HepG2 (cell line): ENCODE measurements around the gene TFAP2E. TPM values are rescaled to one million over a fixed set of nuclear protein-coding genes. Genes with fewer than 3 reads are reported as not detected.

ENCODE experiments used
- AGO2 ChIP-seq: fragments of 200-400 bp; formaldehyde crosslinking; optimal IDR thresholded peaks from 2 replicates; pipeline ENCODE3; 2017; ENCODE audit warnings: mild to moderate bottlenecking, low read depth, low read length, moderate library complexity
- NFIC ChIP-seq: IDR thresholded peaks from 2 replicates; pipeline ENCODE4 v1.6.1; 2012; ENCODE audit warnings: mild to moderate bottlenecking, low read length, inconsistent platforms
- RELA ChIP-seq: sonication (generic); formaldehyde crosslinking; IDR thresholded peaks from 2 replicates; pipeline ENCODE4 v1.4.0; 2020; ENCODE audit warnings: missing genetic modification reagents
- RXRB ChIP-seq: IDR thresholded peaks from 2 replicates; pipeline ENCODE4 v1.6.1; 2016; ENCODE audit warnings: borderline replicate concordance, missing genetic modification reagents, missing compliant biosample characterization
- ZFY ChIP-seq: sonication (generic); formaldehyde crosslinking; IDR thresholded peaks from 2 replicates; pipeline ENCODE4 v1.4.0; 2020; ENCODE audit warnings: missing genetic modification reagents
- ZHX2 ChIP-seq, 2 experiments: sonication (generic) in 1 of 2; formaldehyde crosslinking in 1 of 2; IDR thresholded peaks; 2 replicates each; pipeline versions ENCODE4 v1.6.1 to v1.9.0; 2014 to 2022; ENCODE audit warnings: antibody characterized with exemption in 1 of 2, borderline replicate concordance in 1 of 2, inconsistent platforms in 1 of 2, low read depth in 1 of 2, missing genetic modification reagents in 1 of 2
- ZNF263 ChIP-seq: sonication (generic); formaldehyde crosslinking; IDR thresholded peaks from 2 replicates; pipeline ENCODE4 v1.4.0; 2020; ENCODE audit warnings: missing genetic modification reagents
- ZNF484 ChIP-seq: sonication (generic); formaldehyde crosslinking; IDR thresholded peaks from 2 replicates; pipeline ENCODE4 v1.5.1; 2020; ENCODE audit warnings: mild to moderate bottlenecking, low read depth, missing genetic modification reagents, borderline replicate concordance
- ZNF674 ChIP-seq: sonication (generic); formaldehyde crosslinking; IDR thresholded peaks from 2 replicates; pipeline ENCODE4 v1.5.0; 2020; ENCODE audit warnings: low read depth, mild to moderate bottlenecking, missing genetic modification reagents
- ZNF777 ChIP-seq: sonication (generic); formaldehyde crosslinking; IDR thresholded peaks from 2 replicates; pipeline ENCODE4 v1.4.0; 2020; ENCODE audit warnings: missing genetic modification reagents
- polyA plus RNA-seq, 8 experiments: library from polyadenylated mRNA; depleted of rRNA in 3 of 8; stranded (reverse) in 7 of 8; unstranded in 1 of 8; fragments of >200 nt; fragmentation: Illumina TruSeq in 4 of 8; extraction: Trizol in 4 of 8; gene quantifications; 2 replicates each; pipeline versions ENCODE4 v1.2.1 to v1.2.3, GENCODE V29; 2011 to 2016; ENCODE audit warnings: low read depth in 4 of 8, missing spikeins in 1 of 8, mixed read lengths in 1 of 8; ENCODE audit not compliant: insufficient read depth in 1 of 8
- total RNA-seq, 5 experiments: library from RNA; depleted of rRNA; stranded (reverse); fragments of >200 nt; fragmentation: Illumina TruSeq; extraction: Trizol; gene quantifications; 2 replicates each; pipeline ENCODE4 v1.2.3, GENCODE V29; 2016; ENCODE audit warnings: low read depth in 1 of 5
- TF ChIP-seq, protein P1 (sequence below): sonication (generic); formaldehyde crosslinking; IDR thresholded peaks from 2 replicates; pipeline ENCODE4 v1.8.1; 2023; ENCODE audit warnings: missing genetic modification reagents, mild to moderate bottlenecking, borderline replicate concordance
- TF ChIP-seq, protein P2 (sequence below): IDR thresholded peaks from 2 replicates; pipeline ENCODE4 v1.6.1; 2016; ENCODE audit warnings: mild to moderate bottlenecking
- TF ChIP-seq, protein P3 (sequence below): IDR thresholded peaks from 2 replicates; pipeline ENCODE4 v1.6.1; 2012; ENCODE audit warnings: inconsistent platforms

The TFAP2E gene
- total and polyA plus RNA-seq, 2 of the 13 experiments (the other 11 are each of a cell fraction or from before 2014, with no cell fraction given) = 0.31 to 0.41 TPM

DNA sequence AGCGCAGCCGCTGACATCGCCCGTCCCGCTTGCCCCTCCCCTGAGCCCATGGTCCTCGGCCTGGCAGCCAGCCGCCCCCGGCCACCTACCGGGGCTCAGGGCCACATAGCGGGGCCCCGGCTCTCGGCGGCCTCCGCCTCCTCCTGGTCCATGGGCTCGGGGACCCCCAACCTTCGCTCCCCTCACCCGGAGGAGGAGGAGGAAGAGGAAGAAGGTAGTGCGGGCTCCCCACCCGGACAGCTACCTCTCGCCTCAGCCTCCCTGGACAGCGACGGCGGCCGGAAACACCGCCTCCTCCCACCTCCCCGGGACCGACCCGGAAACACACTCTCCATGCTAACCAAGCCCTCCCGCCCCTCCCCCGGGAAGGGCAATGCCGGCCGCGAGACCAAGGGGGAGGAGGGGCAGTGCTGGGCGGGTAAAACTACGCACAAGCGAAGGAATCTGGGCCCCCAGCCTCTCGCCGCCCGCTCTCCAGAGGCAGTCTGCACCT lies 15.9 kb upstream of the TFAP2E start, which contains the start of gene KIAA0319L (continued):
- TF ChIP-seq ZHX2 (IDR thresholded peaks at IDR 0.05; ENCODE audit: low read depth) = no peak
- no peak for TF ChIP-seq ZHX2 (CRISPR knock-in tag; IDR thresholded peaks at IDR 0.05; ENCODE audit: borderline replicate concordance)
- TF ChIP-seq ZNF674 (CRISPR knock-in tag) = no peak
- TF ChIP-seq RXRB (CRISPR knock-in tag) = no peak
- peak; percentile 88 for TF ChIP-seq ZFY
- no peak for TF ChIP-seq NFIC
- TF ChIP-seq, protein P1, sequence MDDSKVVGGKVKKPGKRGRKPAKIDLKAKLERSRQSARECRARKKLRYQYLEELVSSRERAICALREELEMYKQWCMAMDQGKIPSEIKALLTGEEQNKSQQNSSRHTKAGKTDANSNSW = no peak
- TF ChIP-seq ZNF263 (CRISPR knock-in tag) = peak; percentile 27; the same call in 1 of the 2 replicates
- peak; percentile 93 for TF ChIP-seq AGO2
- TF ChIP-seq RELA (CRISPR knock-in tag) = no peak
- TF ChIP-seq, protein P2, sequence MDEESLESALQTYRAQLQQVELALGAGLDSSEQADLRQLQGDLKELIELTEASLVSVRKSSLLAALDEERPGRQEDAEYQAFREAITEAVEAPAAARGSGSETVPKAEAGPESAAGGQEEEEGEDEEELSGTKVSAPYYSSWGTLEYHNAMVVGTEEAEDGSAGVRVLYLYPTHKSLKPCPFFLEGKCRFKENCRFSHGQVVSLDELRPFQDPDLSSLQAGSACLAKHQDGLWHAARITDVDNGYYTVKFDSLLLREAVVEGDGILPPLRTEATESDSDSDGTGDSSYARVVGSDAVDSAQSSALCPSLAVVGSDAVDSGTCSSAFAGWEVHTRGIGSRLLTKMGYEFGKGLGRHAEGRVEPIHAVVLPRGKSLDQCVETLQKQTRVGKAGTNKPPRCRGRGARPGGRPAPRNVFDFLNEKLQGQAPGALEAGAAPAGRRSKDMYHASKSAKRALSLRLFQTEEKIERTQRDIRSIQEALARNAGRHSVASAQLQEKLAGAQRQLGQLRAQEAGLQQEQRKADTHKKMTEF (CRISPR knock-in tag) = peak; percentile 81; the same call in 1 of the 2 replicates
- no peak for TF ChIP-seq ZNF484
- TF ChIP-seq, protein P3, sequence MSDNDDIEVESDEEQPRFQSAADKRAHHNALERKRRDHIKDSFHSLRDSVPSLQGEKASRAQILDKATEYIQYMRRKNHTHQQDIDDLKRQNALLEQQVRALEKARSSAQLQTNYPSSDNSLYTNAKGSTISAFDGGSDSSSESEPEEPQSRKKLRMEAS = no peak
- 0 out of 2 replicates have a peak, but pooled peaks have one; percentile 15 for TF ChIP-seq ZNF777 (CRISPR knock-in tag)
